Osteocyte (in vitro differentiated cells): ENCODE measurements around the gene ZDBF2. TPM values are rescaled to one million over a fixed set of nuclear protein-coding genes. Genes with fewer than 3 reads are reported as not detected.
"Not testable (repeated sequence)": the region's sequence is repeated elsewhere in the genome, so short reads cannot be mapped to it uniquely, and the experiment has no call there.

Source experiments
- DNase-seq: peaks from one replicate; pipeline ENCODE4 v3.0.0; 2021; ENCODE audit warnings: mixed read lengths; ENCODE audit not compliant: unreplicated experiment; ENCODE audit errors: extremely low spot score
- H3K27ac Mint-ChIP-seq: one replicate; pipeline ENCODE4 v1.8.0; 2021; ENCODE audit warnings: mild to moderate bottlenecking, mixed read lengths; ENCODE audit not compliant: unreplicated experiment
- H3K27me3 Mint-ChIP-seq: one replicate; pipeline ENCODE4 v1.8.0; 2021; ENCODE audit warnings: mixed read lengths; ENCODE audit not compliant: unreplicated experiment
- H3K36me3 Mint-ChIP-seq: one replicate; pipeline ENCODE4 v1.8.0; 2021; ENCODE audit warnings: mixed read lengths; ENCODE audit not compliant: unreplicated experiment
- H3K4me1 Mint-ChIP-seq: one replicate; pipeline ENCODE4 v1.8.0; 2021; ENCODE audit warnings: mixed read lengths; ENCODE audit not compliant: unreplicated experiment
- H3K4me3 Mint-ChIP-seq: one replicate; pipeline ENCODE4 v1.8.0; 2021; ENCODE audit warnings: mild to moderate bottlenecking, moderate library complexity, mixed read lengths; ENCODE audit not compliant: unreplicated experiment
- H3K9me3 Mint-ChIP-seq: one replicate; pipeline ENCODE4 v1.8.0; 2021; ENCODE audit warnings: mixed read lengths; ENCODE audit not compliant: unreplicated experiment
- CTCF ChIP-seq: fragments of 200-600 bp; sonication (generic); IDR thresholded peaks from 2 replicates; pipeline ENCODE4 v1.5.0; 2021; ENCODE audit warnings: antibody characterized with exemption, mild to moderate bottlenecking, moderate library complexity
- total RNA-seq: library from RNA; stranded (reverse); gene quantifications from 2 replicates; pipeline ENCODE4 v1.2.1, GENCODE V29; 2021

The ZDBF2 gene
- total RNA-seq, 1 donor from 2014 or later, result 28.8 TPM

- Mint-ChIP-seq H3K27me3 (peaks cover 14% of the 10 kb centered on the region), H3K27ac (no peak overlapping the region), H3K9me3 (peaks cover 2% of the 10 kb centered on the region), H3K4me3 (no peak overlapping the region), H3K4me1 (peaks cover 10% of the 10 kb centered on the region), H3K36me3 (no peaks in the 10 kb centered on the region)
- no peak for DNase-seq
- TF ChIP-seq CTCF, result no peak
Measured at GRCh38 chr2:206256706-206257205, 17.7 kb upstream of the ZDBF2 start.

- Mint-ChIP-seq H3K4me3 (no peak overlapping the region), H3K27ac (no peak overlapping the region), H3K36me3 (no peaks in the 10 kb centered on the region), H3K27me3 (peaks cover 15% of the 10 kb centered on the region), H3K9me3 (no peaks in the 10 kb centered on the region), H3K4me1 (peaks cover 10% of the 10 kb centered on the region)
- no peak for DNase-seq
- TF ChIP-seq CTCF, result no peak
Measured at GRCh38 chr2:206257350-206257749, 17.1 kb upstream of the ZDBF2 start.

GRCh38 chr2:206257861-206258260, 16.6 kb upstream of the ZDBF2 start:
- Mint-ChIP-seq H3K9me3 (no peaks in the 10 kb centered on the region), H3K4me3 (no peak overlapping the region), H3K27me3 (peaks cover 20% of the 10 kb centered on the region), H3K4me1 (peaks cover 10% of the 10 kb centered on the region), H3K36me3 (no peaks in the 10 kb centered on the region), H3K27ac (no peak overlapping the region)
- no peak for TF ChIP-seq CTCF
- DNase-seq, result no peak

- not testable (repeated sequence) for H3K36me3 Mint-ChIP-seq, DNase-seq, H3K9me3 Mint-ChIP-seq, H3K27ac Mint-ChIP-seq, H3K4me3 Mint-ChIP-seq
- peaks cover 27% of the 10 kb centered on the region for H3K27me3 Mint-ChIP-seq
- peaks cover 10% of the 10 kb centered on the region for H3K4me1 Mint-ChIP-seq
Measured at GRCh38 chr2:206258615-206259014, 15.8 kb upstream of the ZDBF2 start.

- Mint-ChIP-seq H3K4me3 (peak overlapping the region; percentile 60), H3K27me3 (peaks cover 33% of the 10 kb centered on the region), H3K36me3 (no peaks in the 10 kb centered on the region), H3K4me1 (peaks cover 10% of the 10 kb centered on the region), H3K9me3 (no peaks in the 10 kb centered on the region), H3K27ac (no peak overlapping the region)
- DNase-seq, result no peak
- TF ChIP-seq CTCF, result no peak
Measured at GRCh38 chr2:206259376-206260187, 14.9 kb upstream of the ZDBF2 start.
